ENCODE data around the gene MAPKAPK2.

MAPKAPK2 gene

DNA sequence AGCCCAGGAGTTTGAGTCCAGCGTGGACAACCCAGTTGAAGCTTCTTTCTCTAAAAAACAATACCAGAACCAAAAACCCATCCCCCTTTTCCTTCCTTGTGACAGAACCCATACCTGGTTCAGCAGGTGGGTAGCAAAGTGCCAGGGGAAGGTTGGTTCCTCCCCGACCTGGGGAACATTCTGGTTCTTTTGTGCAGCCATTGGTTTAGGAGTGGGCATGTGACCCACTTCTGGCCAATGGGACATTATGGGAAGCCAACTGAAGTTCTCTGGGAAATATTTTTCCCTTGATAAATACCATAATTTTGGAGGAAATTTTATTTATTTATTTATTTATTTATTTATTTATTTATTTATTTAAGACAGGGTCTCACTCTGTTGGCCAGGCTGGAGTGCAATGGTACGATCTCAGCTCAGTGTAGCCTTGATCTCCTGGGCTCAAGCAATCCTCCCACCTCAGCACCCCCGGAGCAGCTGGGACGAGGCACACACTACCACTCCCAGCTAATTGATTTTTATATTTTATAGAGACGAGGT is 15.8 kb upstream of the MAPKAPK2 start:
- Histone ChIP-seq H3K27ac (ENCODE audit: low read length) (no peak overlapping the region), H3K4me1 (ENCODE audit: low read length) (peaks cover 21% of the 10 kb centered on the region), H3K4me3 (ENCODE audit: low read length) (no peak overlapping the region), H3F3A (ENCODE audit: insufficient read depth, low read length) (peaks cover 2% of the 10 kb centered on the region; the same call in 1 of the 2 replicates), H3K79me2 (ENCODE audit: low read length) (no peaks in the 10 kb centered on the region), H2AFZ (ENCODE audit: low read length) (no peak overlapping the region), H3K27me3 (replicated peaks; ENCODE audit: insufficient read depth, low read length) (no peaks in the 10 kb centered on the region), H3K9me3 (replicated peaks; ENCODE audit: insufficient read depth, low read length) (no peaks in the 10 kb centered on the region), H3K4me2 (ENCODE audit: low read depth, low read length) (no peak overlapping the region), H4K20me1 (ENCODE audit: insufficient read depth, low read length) (no peaks in the 10 kb centered on the region), H3K36me3 (replicated peaks; ENCODE audit: insufficient read depth, low read length) (no peaks in the 10 kb centered on the region), H3K9ac (ENCODE audit: low read length) (no peak overlapping the region), H3K9me2 (replicated peaks; ENCODE audit: insufficient read depth, low read length) (no peaks in the 10 kb centered on the region)
- TF ChIP-seq EZH2phosphoT487 (IDR thresholded peaks at IDR 0.05; ENCODE audit: low read length) (no peak), CTCF (IDR thresholded peaks at IDR 0.05; ENCODE audit: low read length) (no peak), EZH2 (optimal IDR thresholded peaks at IDR 0.05; ENCODE audit: low read depth, low read length) (no peak)
- no peak for DNase-seq

DNA sequence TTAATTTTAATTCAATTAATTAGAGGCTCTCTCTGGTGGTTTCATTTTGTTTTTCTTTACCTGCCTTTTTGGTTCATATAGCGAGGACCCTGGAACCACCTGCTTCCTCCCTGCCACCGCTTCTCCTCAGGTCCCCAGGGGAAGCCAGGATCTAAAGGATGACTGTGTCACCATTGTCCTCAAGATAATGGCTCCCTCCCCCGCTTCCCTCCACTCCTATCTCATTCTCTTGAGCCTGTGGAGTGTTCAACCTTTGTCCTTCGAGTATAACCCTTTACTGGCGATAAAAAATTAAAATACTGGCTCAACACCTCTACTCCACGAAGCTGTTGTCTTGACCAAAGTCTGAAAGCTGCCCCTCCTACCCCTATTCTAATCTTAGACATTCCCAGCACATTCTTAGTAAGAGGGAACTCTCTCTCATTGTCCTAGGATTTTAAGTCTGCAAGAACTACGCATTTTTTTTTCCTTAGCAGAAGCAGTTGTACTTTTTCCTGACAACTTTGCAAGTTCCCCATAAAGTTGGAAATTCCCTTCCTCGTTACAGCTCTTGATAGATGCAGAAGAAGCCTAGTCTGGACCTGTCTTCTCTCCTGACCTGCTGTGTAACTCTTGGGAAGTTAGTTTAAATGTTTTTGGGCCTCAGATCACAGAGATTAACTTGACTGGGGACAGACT is 12.6 kb upstream of the MAPKAPK2 start:
- H3K4me2 ChIP-seq (ENCODE audit: low read depth, low read length) = no peak overlapping the region
- H3K9me3 ChIP-seq (replicated peaks; ENCODE audit: insufficient read depth, low read length) = no peaks in the 10 kb centered on the region
- H2AFZ ChIP-seq (ENCODE audit: low read length) = no peak overlapping the region
- no peak overlapping the region for H3K27ac ChIP-seq (ENCODE audit: low read length)
- no peaks in the 10 kb centered on the region for H3K9me2 ChIP-seq (replicated peaks; ENCODE audit: insufficient read depth, low read length)
- H3K79me2 ChIP-seq (ENCODE audit: low read length) = no peaks in the 10 kb centered on the region
- no peaks in the 10 kb centered on the region for H4K20me1 ChIP-seq (ENCODE audit: insufficient read depth, low read length)
- H3K4me3 ChIP-seq (ENCODE audit: low read length) = no peak overlapping the region
- H3K36me3 ChIP-seq (replicated peaks; ENCODE audit: insufficient read depth, low read length) = no peaks in the 10 kb centered on the region
- no peak overlapping the region for H3K9ac ChIP-seq (ENCODE audit: low read length)
- TF ChIP-seq EZH2 (optimal IDR thresholded peaks at IDR 0.05; ENCODE audit: low read depth, low read length) (no peak), CTCF (IDR thresholded peaks at IDR 0.05; ENCODE audit: low read length) (no peak), EZH2phosphoT487 (IDR thresholded peaks at IDR 0.05; ENCODE audit: low read length) (no peak)
- H3F3A ChIP-seq (ENCODE audit: insufficient read depth, low read length) = peaks cover 9% of the 10 kb centered on the region
- peaks cover 39% of the 10 kb centered on the region for H3K4me1 ChIP-seq (ENCODE audit: low read length)
- no peaks in the 10 kb centered on the region for H3K27me3 ChIP-seq (replicated peaks; ENCODE audit: insufficient read depth, low read length)
- DNase-seq = no peak

- peaks cover 42% of the 10 kb centered on the region for H3K4me1 ChIP-seq (ENCODE audit: low read length)
- no peaks in the 10 kb centered on the region for H4K20me1 ChIP-seq (ENCODE audit: insufficient read depth, low read length)
- no peaks in the 10 kb centered on the region for H3K36me3 ChIP-seq (replicated peaks; ENCODE audit: insufficient read depth, low read length)
- H3K9ac ChIP-seq (ENCODE audit: low read length) = no peak overlapping the region
- no peaks in the 10 kb centered on the region for H3K9me2 ChIP-seq (replicated peaks; ENCODE audit: insufficient read depth, low read length)
- no peaks in the 10 kb centered on the region for H3K9me3 ChIP-seq (replicated peaks; ENCODE audit: insufficient read depth, low read length)
- H2AFZ ChIP-seq (ENCODE audit: low read length) = no peak overlapping the region
- no peaks in the 10 kb centered on the region for H3K79me2 ChIP-seq (ENCODE audit: low read length)
- DNase-seq = peak; percentile 37
- H3K27ac ChIP-seq (ENCODE audit: low read length) = no peak overlapping the region
- H3K27me3 ChIP-seq (replicated peaks; ENCODE audit: insufficient read depth, low read length) = no peaks in the 10 kb centered on the region
- H3K4me2 ChIP-seq (ENCODE audit: low read depth, low read length) = peak overlapping the region; percentile 17; the same call in 1 of the 2 replicates
- TF ChIP-seq CTCF (IDR thresholded peaks at IDR 0.05; ENCODE audit: low read length) = no peak
- TF ChIP-seq EZH2phosphoT487 (IDR thresholded peaks at IDR 0.05; ENCODE audit: low read length) = no peak
- TF ChIP-seq EZH2 (optimal IDR thresholded peaks at IDR 0.05; ENCODE audit: low read depth, low read length) = no peak
- peaks cover 9% of the 10 kb centered on the region for H3F3A ChIP-seq (ENCODE audit: insufficient read depth, low read length)
- no peak overlapping the region for H3K4me3 ChIP-seq (ENCODE audit: low read length)
Observed at GRCh38 chr1:206672844-206673758, 11.6 kb upstream of the MAPKAPK2 start.

Measured in MM.1S (cell line).